Measurements from ENCODE around the gene GNRH2. TPM values are rescaled to one million over a fixed set of nuclear protein-coding genes. Genes with fewer than 3 reads are reported as not detected.
"Not testable (repeated sequence)": the region's sequence is repeated elsewhere in the genome, so short reads cannot be mapped to it uniquely, and the experiment has no call there.

The GNRH2 gene
- total RNA-seq, 1 donor from 2014 or later: not detected

DNA sequence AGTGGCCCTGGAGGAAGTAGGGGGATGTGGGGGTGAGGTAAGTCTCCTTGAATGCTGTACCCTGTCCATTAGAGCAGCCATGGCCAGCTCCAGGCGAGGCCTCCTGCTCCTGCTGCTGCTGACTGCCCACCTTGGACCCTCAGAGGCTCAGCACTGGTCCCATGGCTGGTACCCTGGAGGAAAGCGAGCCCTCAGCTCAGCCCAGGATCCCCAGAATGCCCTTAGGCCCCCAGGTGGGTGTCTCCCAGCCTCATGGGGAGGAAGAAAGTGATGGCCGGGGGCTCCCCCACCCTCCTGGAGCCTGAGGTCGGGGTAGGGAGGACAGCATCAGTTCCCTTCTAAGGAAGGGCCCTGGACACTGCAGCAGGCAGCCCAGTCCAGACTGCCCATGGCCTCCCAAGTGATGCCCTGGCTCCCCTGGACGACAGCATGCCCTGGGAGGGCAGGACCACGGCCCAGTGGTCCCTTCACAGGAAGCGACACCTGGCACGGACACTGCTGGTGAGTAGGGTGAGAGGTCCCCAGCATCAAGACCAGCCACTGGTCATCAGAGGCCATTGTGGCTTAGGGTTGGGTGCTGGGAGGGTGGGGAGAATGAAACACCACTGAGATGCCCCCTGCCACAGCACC lies 1.0 kb downstream of the GNRH2 start:
- ATAC-seq: no peak

DNA sequence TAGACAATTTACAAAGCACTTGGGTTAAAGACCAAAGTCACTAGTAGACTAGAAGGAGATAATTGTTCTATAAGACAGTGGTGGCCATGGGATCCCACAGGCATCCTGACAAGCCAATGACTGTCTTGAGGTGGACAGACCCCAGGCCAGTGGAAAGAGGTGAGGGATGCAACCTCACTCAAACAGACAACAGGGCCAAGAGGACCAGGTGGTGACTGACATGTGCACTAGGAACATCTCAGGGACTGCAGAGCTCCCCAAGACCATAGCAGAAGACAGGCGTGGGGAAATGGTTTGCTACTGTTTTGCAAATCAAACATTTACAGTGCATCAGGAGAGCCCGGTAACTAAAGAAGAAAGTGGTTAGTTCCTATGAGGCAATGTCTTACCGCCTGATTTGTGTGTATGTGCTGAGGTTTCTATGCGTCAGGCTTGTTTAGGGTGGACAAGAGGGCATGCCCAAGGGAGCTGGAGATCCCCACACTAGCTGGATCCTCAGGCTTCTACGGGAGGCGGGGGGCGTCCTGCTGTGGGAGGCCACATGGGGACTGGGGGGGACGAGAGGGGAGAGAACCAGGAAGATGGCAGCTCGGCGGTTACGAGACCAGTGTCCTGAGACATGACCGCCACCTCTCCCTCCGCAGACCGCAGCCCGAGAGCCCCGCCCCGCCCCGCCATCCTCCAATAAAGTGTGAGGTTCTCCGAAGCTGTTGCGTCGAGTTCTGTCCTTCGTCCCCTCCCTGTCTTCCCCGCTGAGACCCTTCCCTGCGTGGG lies 1.8 kb downstream of the GNRH2 start:
- ATAC-seq: peak; percentile 49

DNA sequence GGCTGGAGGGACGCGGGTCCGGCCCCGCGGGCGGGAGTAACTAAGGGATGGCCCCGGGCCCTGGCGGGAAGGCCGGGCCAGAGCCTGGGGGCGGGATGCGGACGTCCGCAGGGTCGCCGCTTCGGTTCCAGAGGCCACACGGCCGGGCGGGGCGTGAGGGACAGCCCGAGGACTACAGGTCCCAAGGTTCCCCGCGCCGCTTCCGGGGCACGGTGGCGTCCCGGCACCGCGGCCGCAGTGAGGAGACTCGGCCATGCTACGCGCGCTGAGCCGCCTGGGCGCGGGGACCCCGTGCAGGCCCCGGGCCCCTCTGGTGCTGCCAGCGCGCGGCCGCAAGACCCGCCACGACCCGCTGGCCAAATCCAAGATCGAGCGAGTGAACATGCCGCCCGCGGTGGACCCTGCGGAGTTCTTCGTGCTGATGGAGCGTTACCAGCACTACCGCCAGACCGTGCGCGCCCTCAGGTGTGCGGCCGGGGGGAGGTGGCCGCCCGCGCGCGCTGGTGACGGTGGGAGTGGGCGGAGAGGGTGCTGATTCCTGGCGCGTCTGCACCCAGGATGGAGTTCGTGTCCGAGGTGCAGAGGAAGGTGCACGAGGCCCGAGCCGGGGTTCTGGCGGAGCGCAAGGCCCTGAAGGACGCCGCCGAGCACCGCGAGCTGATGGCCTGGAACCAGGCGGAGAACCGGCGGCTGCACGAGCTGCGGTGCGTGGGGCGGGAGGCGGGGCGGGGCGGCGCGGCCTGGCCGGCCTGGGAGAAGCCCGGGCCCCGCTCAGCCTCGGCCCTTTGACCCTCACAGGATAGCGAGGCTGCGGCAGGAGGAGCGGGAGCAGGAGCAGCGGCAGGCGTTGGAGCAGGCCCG lies 2.6 kb downstream of the GNRH2 start, which contains the start of gene MRPS26:
MRPS26 (plus strand) TSS at position 237 of the 861 bp plus-strand sequence; CDS start at position 254, 17 bp downstream.
- ATAC-seq: peak; percentile 89

DNA sequence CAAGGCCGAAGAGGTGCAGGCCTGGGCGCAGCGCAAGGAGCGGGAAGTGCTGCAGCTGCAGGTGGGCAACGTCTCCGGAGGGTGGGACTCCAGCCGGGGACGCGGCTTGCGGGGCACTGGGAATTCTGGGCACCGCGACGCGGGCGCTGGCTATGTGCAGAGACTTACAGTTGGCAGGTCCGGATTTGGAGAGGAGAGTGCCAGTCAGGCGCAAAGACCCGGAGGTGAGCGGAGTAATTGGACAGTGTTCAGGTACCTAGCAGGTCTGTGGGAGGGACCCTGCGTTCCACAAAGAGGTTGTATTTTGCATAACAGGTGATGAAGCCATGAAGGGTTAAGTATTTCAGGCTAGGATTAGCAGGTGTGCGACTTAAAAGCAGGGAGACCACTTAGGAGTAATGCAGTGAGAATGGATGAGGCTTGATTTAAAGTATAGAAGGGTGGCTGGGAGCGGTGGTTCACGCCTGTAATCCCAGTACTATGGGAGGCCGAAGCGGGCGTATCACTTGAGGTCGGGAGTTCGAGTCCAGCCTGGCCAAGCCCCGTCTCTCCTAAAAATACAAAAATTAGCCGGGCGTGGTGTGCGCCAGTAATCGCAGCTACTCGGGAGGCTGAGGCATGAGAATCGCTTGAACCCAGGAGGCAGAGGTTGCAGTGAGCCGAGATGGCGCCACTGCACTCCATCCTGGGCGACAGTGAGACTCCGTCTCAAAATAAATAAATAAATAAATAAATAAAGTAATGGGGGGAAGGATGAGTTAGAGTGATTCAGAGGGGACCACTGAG lies 3.4 kb downstream of the GNRH2 start:
- ATAC-seq: peak; percentile 20

DNA sequence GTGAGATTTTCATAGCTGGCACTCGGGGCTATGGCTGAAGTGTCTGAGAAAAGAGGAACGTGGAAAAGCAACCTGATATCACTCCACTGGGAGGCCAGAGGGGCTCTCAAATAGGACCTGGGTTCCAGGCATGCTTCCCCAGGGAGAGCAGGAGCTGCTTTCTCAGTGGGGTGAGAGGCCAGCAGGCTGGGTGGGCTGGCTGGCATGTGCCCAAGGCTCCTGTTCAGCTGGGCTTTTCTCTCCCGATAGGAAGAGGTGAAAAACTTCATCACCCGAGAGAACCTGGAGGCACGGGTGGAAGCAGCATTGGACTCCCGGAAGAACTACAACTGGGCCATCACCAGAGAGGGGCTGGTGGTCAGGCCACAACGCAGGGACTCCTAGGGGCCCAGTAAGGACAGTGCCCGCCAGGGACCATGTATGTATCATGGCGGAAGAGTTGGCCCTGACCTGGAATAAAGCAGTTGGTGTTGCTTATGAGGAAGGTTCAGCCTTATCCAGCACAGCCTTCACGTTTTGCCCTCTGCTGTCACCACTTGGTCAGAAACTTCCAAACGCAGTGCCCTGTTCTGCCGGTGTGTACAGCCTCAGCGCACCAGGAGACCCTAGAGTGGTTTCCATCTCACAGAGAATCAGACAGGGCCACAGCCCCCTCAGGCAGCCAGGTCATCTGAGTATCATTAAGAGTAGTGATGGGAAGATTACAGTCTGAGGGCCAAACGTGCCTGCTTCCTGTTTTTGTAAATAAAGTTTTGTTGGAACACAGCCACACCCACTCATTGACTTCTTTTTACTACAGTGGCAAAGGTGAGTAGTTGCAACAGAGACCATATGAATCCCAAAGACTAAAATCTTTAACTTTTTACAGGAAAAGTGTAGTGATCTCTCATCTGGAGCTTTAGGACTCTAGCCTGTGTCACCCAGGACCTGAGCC lies 4.3 kb downstream of the GNRH2 start:
- ATAC-seq: no peak

DNA sequence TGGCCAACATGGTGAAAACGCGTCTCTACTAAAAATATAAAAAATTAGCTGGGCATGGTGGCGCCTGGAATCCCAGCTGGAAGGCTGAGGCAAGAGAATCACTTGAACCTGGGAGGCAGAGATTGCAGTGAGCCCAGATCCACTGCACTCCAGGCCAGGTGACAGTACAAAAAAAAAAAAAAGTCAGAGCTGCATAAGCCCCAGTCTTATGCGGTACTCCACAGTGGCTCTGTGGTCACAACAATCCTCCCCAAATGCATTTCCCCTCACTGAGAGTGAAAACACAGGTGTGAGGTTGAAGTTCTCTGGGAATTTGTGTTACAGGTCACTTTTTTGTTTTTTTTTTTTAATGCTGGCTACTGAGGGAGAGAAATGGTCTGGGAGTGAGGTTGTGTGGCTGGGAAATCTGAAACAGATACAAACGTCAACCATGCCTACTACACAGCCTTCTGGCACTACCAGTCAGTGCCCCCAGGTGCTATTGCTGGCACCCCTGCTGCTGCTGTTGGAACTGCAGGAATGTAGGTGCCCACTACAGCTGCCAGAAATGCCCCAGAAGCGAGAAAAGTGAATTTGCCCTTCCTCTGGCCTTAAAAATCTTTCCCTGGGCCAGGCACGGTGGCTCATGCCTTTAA lies 8.1 kb downstream of the GNRH2 start:
- ATAC-seq: no peak

DNA sequence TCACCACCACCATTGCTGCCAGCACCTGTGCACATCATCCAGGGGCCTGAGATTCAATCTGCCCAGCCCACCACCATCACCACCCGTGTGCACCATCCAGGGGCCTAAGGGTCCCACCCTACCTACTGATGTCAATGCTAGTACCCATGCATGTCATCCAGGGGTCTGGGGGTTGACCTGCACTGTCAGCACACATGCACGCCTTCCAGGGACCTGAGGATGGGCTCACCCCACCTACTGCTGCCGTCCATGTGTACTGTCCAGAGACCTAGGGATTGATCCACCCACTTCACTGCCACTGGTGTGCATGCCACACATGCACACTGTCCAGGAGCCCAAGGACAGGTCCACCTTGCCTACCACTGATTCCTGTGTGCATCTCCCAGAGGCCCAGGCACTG lies 16.1 kb downstream of the GNRH2 start:
- ATAC-seq: peak; percentile 23

DNA sequence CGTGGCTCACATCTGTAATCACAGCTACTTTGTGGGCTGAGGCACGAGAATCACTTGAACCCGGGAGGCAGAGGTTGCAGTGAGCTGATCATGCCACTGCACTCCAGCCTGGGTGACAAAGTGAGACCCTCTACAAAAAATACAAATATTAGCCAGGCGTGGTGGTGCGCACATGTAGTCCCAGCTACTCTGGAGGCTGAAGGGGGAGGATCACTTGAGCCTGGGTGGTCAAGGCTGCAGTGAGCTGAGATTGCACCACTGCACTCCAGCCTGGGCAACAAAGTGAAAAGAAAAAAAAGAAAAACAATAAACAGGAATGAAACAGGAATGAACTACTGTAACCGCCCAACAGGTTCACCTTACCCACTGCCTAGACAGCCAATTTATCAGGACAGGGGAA lies 20.7 kb downstream of the GNRH2 start:
- ATAC-seq: not testable (repeated sequence)

DNA sequence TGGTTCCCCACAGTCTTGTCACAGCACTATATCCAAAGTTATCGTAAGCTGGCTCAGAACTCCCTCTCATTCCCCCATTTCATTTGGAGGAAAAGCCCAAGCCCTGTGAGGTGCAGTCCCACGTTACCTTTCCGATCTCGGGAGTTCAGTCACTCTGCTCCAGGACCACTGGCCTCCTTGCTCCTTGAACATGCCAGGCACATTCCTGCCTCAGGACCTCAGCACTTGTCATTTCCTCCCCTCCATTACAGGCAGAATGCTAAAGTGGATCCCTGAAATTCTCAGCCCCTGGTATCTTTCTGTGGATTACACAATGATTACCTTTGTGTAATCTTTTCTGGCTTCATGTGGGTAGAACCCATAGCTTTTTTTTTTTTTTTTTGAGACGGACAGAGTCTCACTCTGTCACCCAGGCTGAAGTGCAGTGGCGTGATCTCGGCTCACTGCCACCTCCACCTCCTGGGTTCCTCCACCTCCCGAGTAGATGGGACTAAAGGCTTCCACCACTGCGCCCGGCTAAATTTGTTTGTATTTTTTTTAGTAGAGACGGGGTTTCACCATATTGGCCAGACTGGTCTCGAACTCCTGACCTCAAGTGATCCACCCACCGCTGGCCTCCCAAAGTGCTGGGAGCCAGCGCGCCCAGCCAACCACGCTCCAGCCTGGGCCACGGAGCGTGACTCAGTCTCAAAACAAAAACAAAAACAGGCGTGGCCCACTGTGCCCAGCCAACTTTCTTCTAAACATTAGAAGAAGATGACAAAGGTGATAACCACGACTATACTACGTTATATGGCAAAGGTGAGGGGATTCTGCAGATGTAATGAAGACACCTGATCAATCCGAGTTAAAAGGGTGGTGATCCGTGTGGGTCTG lies 24.0 kb downstream of the GNRH2 start:
- ATAC-seq: no peak

DNA sequence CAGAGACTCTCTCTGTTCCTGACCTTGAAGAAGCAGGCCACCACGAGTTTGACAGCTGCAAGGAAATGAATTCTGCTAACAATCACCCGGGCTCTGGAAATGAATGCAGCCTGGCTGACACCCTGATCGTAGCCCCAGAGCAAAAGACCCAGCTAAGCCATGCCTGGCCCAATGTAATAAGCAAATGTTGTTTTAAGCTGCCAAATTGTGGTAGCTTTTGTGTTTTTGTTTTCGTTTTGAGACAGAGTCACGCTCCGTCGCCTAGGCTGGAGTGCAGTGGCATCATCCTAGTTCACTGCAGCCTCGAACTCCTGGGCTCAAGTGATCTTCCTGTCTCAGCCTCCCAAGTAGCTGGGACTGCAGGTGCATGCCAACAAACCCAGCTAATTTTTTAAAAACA lies 24.7 kb downstream of the GNRH2 start:
- ATAC-seq: no peak

DNA sequence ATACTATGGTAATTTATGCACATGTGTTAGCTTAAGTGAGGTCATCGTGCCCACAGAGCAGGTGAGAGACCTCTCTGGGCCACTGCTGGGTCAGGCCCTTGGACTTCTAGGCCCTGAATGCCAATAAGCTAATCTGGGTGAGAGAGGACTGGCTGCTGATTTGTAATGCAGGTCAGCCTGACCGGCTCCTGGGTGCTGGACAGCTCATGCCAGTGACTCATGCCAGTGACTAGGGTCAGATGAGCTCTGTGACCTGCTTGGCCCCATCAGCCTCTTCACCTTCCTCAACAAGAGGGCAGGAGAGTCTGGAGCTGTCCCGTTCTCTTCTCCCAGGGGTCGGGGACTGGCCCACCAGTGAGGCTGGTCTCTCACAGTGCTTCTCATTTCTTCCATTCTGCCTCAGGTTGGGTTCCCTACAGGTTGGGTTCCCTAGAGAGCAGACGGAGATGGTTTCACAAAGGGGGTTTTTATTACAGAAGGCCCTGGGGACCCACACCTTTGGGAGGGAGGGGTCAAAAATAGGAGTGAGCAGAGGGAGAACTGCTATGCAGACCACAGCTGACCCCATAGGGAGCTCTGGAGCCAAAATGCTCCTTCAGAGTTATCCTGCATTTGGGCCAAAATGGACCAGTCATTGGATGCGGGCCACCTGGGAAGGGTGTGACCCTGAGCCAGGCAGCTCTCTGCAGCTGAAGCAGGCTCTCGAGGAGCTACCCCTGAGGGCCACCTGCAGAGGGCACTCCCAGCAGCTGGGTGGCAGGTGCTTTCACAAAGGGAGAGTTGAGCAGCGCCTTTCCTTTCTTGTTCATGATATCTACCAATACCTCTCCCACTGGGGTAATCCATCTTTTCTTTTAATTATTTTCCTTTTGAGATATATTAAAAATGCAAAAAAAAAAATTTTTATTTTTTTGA lies 25.8 kb downstream of the GNRH2 start:
- ATAC-seq: peak; percentile 52

DNA sequence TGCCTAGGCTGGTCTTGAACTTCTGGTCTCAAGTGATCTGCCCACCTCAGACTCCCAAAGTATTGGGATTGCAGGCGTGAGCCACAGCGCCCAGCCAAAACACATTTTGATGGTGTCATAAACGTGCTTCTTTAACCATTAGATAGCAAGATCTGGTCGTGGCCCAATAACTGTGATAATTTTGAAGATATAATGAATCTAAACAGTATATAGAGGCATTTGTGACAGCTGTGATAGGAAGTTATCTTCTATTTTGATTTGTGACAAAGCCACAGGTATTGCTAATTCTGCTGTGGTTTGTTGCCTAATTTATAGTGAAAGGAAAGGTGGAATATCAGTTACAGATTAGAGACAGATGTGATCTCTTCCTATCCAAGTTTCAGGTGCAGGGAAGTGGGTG lies 27.3 kb downstream of the GNRH2 start:
- ATAC-seq: no peak

DNA sequence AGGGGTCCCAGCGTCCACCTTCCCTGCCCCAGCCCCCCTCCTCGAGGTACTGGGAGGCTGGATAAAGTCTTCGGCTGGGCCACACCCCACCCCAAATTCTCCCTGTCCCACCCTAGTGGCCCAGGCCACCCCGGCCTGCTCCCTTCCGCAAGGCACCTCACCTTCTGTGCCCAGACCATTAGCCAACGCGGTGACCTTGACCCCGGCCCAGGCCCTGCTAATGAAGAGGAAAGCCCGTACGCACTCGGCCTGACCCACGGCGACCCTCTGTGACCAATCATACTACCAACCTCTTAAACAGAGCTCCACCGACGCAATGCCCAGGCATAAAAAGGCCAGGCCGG lies 27.8 kb downstream of the GNRH2 start:
- peak; percentile 12 for ATAC-seq

DNA sequence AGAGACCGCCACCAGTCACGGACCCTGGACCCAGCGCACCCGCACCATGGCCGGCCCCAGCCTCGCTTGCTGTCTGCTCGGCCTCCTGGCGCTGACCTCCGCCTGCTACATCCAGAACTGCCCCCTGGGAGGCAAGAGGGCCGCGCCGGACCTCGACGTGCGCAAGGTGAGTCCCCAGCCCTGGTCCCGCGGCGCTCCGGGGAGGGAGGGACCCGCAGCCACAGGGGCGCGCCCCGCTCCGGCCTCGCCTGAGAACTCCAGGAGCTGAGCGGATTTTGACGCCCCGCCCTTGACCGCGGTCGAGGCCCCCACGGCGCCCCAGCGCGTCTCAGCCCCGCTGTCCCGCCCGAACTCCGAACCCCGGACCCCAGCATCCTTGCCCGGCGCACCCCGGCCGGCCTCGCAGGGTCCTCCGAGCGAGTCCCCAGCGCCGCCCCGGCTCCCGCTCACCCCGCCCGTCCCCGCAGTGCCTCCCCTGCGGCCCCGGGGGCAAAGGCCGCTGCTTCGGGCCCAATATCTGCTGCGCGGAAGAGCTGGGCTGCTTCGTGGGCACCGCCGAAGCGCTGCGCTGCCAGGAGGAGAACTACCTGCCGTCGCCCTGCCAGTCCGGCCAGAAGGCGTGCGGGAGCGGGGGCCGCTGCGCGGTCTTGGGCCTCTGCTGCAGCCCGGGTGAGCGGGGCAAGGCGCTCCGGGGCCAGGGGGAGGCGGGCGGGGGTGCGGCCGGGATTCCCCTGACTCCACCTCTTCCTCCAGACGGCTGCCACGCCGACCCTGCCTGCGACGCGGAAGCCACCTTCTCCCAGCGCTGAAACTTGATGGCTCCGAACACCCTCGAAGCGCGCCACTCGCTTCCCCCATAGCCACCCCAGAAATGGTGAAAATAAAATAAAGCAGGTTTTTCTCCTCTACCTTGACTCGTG lies 28.4 kb downstream of the GNRH2 start, which contains the start of gene OXT:
OXT (plus strand) TSS at position 11 of the 920 bp plus-strand sequence; CDS start at position 47, 36 bp downstream.
- ATAC-seq: peak; percentile 30

DNA sequence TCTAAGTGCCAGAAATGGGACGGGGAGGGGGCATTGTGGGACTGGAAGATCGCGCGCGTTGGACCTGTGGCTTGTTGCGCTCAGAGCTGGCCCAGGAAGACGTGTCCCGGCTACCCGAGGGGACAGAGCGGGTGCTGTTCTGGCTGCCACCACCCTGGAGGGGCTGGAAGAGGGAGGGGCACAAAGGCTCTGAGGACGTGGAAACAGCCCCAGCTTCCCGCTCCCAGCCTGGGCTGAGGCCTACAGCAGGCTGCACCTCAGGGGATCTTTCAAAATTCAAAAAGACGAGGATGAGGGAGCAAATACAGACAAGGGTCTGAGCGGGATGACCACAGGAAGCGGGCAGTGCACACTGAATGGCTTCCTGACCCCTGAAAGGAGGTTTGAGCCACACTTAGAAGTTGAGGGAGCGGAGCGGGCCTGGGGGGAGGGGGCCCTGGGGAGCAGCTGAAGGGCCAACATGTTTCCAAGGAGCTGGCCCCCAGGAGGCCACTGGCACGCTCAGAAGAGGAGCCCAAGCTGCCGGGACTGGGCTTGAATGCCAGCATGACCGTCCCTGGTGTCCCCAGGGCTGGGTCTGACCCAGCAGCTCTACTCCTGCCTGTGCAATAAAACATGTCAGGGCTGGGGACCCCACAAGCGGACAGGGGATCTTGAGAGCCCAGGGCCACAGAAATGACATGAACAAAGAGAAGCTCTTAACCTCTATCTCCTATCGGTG lies 29.3 kb downstream of the GNRH2 start:
- ATAC-seq: no peak

DNA sequence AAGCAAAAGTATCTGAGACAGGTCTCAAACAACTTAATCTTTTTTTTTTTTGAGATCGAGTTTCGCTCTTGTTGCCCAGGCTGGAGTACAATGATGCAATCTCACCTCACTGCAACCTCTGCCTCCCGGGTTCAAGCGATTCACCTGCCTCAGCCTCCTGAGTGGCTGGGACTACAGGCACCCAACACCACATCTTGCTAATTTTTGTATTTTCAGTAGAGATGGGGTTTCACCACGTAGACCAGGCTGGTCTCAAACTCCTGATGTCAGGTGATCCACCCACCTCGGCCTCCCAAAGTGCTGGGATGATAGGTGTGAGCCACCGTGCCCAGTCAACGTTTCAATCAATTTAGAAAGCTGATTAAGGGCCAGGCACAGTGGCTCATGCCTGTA lies 29.8 kb downstream of the GNRH2 start:
- ATAC-seq: not testable (repeated sequence)

DNA sequence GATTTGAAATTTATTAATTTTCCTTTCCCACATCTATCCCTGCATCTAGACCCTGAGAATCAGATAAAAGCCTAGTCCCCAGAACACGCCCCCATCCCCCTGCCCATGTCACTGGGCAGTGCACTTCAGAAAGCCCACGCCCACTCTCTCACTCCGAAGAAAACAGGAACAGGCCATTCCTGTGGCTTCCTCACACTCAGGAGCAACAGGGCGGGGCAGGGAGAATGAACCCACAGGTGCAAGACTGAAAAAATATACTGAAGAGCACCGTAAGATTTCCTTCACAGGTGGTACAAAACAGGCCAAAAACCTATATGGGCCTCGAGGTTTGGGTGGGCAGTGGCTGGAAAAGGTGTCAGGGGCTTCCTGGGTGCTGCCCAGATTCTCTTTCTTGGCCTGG lies 31.4 kb downstream of the GNRH2 start:
- peak; percentile 25 for ATAC-seq

Measured in esophagus mucosa (tissue), 1 donor.